KBM-7 (cell line): Measurements from ENCODE around the gene ARMH1.
"Not testable (repeated sequence)": the region's sequence is repeated elsewhere in the genome, so short reads cannot be mapped to it uniquely, and the experiment has no call there.

Experiments
- DNase-seq: peaks from one replicate; pipeline ENCODE4 v3.0.0-alpha.2; 2015
- in situ Hi-C: fragments of 300-500 bp; cut with MboI; formaldehyde crosslinking; loops from 2 replicates; pipeline ENCODE4 v1.14.3; 2020; ENCODE audit warnings: low sequenced_read_pairs, low pct_unique_long_range_greater_than_20kb, mixed read lengths

ARMH1 gene

GRCh38 chr1:44714944-44715571 is 40.5 kb downstream of the ARMH1 start:
- in situ Hi-C loops = no loop called here

GRCh38 chr1:44717156-44717555 is 42.6 kb downstream of the ARMH1 start:
- in situ Hi-C loops = no loop called here
- no peak for DNase-seq

More at GRCh38 chr1:44714944-44715571, 40.5 kb downstream of the ARMH1 start:
- peak; percentile 91 for DNase-seq

- in situ Hi-C loops = no loop called here
- DNase-seq = no peak
These were observed 43.1 kb downstream of the ARMH1 start for GRCh38 chr1:44717653-44718052.

GRCh38 chr1:44718091-44718490 is 43.6 kb downstream of the ARMH1 start:
- in situ Hi-C loops = no loop called here
- DNase-seq = no peak

- in situ Hi-C loops = no loop called here
- DNase-seq = no peak
These were observed 44.8 kb downstream of the ARMH1 start for GRCh38 chr1:44719318-44719717.

- in situ Hi-C loops = no loop called here
- no peak for DNase-seq
These were observed 45.8 kb downstream of the ARMH1 start for GRCh38 chr1:44720281-44720680.

- in situ Hi-C loops = no loop called here
- peak; percentile 99 for DNase-seq
These were observed 47.2 kb downstream of the ARMH1 start for GRCh38 chr1:44721485-44722361.

- in situ Hi-C loops = no loop called here
- no peak for DNase-seq
These were observed 48.5 kb downstream of the ARMH1 start for GRCh38 chr1:44723064-44723463.

GRCh38 chr1:44723496-44724295 is 49.2 kb downstream of the ARMH1 start:
- in situ Hi-C loops = no loop called here

GRCh38 chr1:44724296-44724954 is 49.9 kb downstream of the ARMH1 start:
- in situ Hi-C loops = no loop called here
- no peak for DNase-seq

More at GRCh38 chr1:44723496-44724295, 49.2 kb downstream of the ARMH1 start:
- DNase-seq = peak; percentile 98

GRCh38 chr1:44724955-44725698 is 50.6 kb downstream of the ARMH1 start:
- DNase-seq = no peak
- in situ Hi-C loops = no loop called here

- in situ Hi-C loops = no loop called here
- DNase-seq = peak; percentile 97
These were observed 56.4 kb downstream of the ARMH1 start, which contains the start of gene RNU5D-1 for GRCh38 chr1:44730741-44731512. Gene RNU5D-1, minus strand, starts transcription at chr1:44731170.

- no peak for DNase-seq
- in situ Hi-C loops = no loop called here
These were observed 58.9 kb downstream of the ARMH1 start for GRCh38 chr1:44733365-44733764.

GRCh38 chr1:44733784-44734183 is 59.3 kb downstream of the ARMH1 start:
- no peak for DNase-seq
- in situ Hi-C loops = no loop called here

GRCh38 chr1:44735992-44736391 is 61.5 kb downstream of the ARMH1 start:
- DNase-seq = no peak
- in situ Hi-C loops = no loop called here

GRCh38 chr1:44738953-44739306 is 64.4 kb downstream of the ARMH1 start:
- DNase-seq, in situ Hi-C loops: not testable (repeated sequence)

GRCh38 chr1:44739307-44740178 is 65.0 kb downstream of the ARMH1 start, which contains the start of gene KIF2C:
Gene KIF2C, plus strand, starts transcription at chr1:44739837. Its CDS starts 96 bp downstream, at chr1:44739933.
- DNase-seq = peak; percentile 97
- in situ Hi-C loops = no loop called here
